ENCODE data around the gene OXT.

DNA sequence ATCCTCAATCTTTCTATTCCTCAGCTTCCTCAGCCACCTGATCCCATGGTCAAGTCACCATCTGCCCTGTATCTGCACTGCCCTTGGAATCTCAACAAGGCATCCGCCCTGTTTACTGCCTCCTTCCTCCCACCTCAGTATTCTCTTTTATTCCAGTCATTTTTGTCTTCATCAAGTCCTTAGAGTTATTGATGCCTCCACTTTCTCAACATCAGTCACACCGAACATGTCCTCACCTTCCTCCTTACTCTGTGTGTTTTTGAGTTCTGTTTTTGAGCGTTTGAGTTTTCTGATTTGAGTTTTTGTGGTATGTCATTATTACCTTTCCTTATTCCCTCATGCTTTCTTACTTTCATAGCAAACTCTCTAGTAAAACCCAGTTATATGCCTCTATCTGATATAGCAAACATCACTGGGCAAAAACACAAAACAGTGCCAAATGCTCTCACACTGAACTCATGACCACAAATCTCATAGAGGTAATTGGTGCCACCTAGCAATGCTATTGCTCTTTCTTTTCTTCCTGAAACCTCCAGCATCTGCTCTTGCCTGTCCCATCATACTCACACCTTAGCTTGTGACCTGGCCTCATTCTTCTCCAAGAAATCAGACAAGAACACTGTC lies 39.8 kb upstream of the OXT start:
- TF ChIP-seq, protein P1, sequence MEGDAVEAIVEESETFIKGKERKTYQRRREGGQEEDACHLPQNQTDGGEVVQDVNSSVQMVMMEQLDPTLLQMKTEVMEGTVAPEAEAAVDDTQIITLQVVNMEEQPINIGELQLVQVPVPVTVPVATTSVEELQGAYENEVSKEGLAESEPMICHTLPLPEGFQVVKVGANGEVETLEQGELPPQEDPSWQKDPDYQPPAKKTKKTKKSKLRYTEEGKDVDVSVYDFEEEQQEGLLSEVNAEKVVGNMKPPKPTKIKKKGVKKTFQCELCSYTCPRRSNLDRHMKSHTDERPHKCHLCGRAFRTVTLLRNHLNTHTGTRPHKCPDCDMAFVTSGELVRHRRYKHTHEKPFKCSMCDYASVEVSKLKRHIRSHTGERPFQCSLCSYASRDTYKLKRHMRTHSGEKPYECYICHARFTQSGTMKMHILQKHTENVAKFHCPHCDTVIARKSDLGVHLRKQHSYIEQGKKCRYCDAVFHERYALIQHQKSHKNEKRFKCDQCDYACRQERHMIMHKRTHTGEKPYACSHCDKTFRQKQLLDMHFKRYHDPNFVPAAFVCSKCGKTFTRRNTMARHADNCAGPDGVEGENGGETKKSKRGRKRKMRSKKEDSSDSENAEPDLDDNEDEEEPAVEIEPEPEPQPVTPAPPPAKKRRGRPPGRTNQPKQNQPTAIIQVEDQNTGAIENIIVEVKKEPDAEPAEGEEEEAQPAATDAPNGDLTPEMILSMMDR (conservative IDR thresholded peaks at IDR 0.05; ENCODE audit: low read length), result no peak
- no peak for TF ChIP-seq EZH2phosphoT487 (IDR thresholded peaks at IDR 0.05; ENCODE audit: borderline replicate concordance, low read depth, low read length)
